HG03159 (cell line): ENCODE results near the gene ST8SIA6.
"Not testable (repeated sequence)": the region's sequence is repeated elsewhere in the genome, so short reads cannot be mapped to it uniquely, and the experiment has no call there.

Experiments
- ATAC-seq: cut with Tn5 transposase; IDR thresholded peaks from one replicate; pipeline ENCODE4 v1.9.1; 2021; ENCODE audit warnings: mild to moderate bottlenecking, moderate library complexity; ENCODE audit not compliant: unreplicated experiment

ST8SIA6 gene

GRCh38 chr10:17349717-17350116, 104.7 kb downstream of the ST8SIA6 start:
- ATAC-seq = no peak

- ATAC-seq = no peak
Observed at GRCh38 chr10:17348501-17349349, 105.7 kb downstream of the ST8SIA6 start.

GRCh38 chr10:17348011-17348500, 106.3 kb downstream of the ST8SIA6 start:
- no peak for ATAC-seq

- no peak for ATAC-seq
Observed at GRCh38 chr10:17344206-17344605, 110.2 kb downstream of the ST8SIA6 start.

GRCh38 chr10:17343118-17343517, 111.3 kb downstream of the ST8SIA6 start:
- ATAC-seq = no peak

GRCh38 chr10:17340144-17340829, 114.1 kb downstream of the ST8SIA6 start:
- no peak for ATAC-seq

- no peak for ATAC-seq
Observed at GRCh38 chr10:17335065-17335464, 119.3 kb downstream of the ST8SIA6 start.

GRCh38 chr10:17330501-17330900, 123.9 kb downstream of the ST8SIA6 start:
- no peak for ATAC-seq

GRCh38 chr10:17326377-17326776, 128.0 kb downstream of the ST8SIA6 start:
- ATAC-seq = no peak

- not testable (repeated sequence) for ATAC-seq
Observed at GRCh38 chr10:17321957-17322356, 132.4 kb downstream of the ST8SIA6 start.

GRCh38 chr10:17316488-17317170, 137.8 kb downstream of the ST8SIA6 start:
- ATAC-seq = peak; percentile 99

- ATAC-seq = no peak
Observed at GRCh38 chr10:17309435-17309834, 145.0 kb downstream of the ST8SIA6 start.

- ATAC-seq = no peak
Observed at GRCh38 chr10:17307123-17307522, 147.3 kb downstream of the ST8SIA6 start.

- ATAC-seq = no peak
Observed at GRCh38 chr10:17292375-17292774, 162.0 kb downstream of the ST8SIA6 start.

GRCh38 chr10:17290226-17290625, 164.2 kb downstream of the ST8SIA6 start:
- no peak for ATAC-seq

- no peak for ATAC-seq
Observed at GRCh38 chr10:17289763-17290162, 164.6 kb downstream of the ST8SIA6 start.

- no peak for ATAC-seq
Observed at GRCh38 chr10:17286562-17287550, 167.5 kb downstream of the ST8SIA6 start.

GRCh38 chr10:17282311-17282710, 172.1 kb downstream of the ST8SIA6 start:
- ATAC-seq = no peak

GRCh38 chr10:17278607-17279240, 175.7 kb downstream of the ST8SIA6 start:
- ATAC-seq = no peak
